Testis (tissue), 3 donors: ENCODE measurements around the gene FGR. TPM values are rescaled to one million over a fixed set of nuclear protein-coding genes. Genes with fewer than 3 reads are reported as not detected.

Source experiments
- DNase-seq: peaks from one replicate; pipeline ENCODE4 v3.0.0-alpha.2; 2019
- H3K27ac ChIP-seq, 2 donors: fragments of 200-600 bp; sonication (generic); one replicate each; pipeline ENCODE4 v1.5.1; 2019
- H3K27me3 ChIP-seq: fragments of 200-600 bp; sonication (generic); one replicate; pipeline ENCODE4 v1.5.1; 2019
- H3K36me3 ChIP-seq: fragments of 200-600 bp; sonication (generic); one replicate; pipeline ENCODE4 v1.5.1; 2017; ENCODE audit warnings: low read depth; ENCODE audit errors: missing control alignments
- H3K4me1 ChIP-seq: fragments of 200-600 bp; sonication (generic); one replicate; pipeline ENCODE4 v1.5.1; 2019
- H3K4me3 ChIP-seq, 2 donors: fragments of 200-600 bp; sonication (generic); one replicate each; pipeline ENCODE4 v1.5.1; 2017 to 2019
- H3K9me3 ChIP-seq: fragments of 200-600 bp; sonication (generic); one replicate; pipeline ENCODE4 v1.5.1; 2017
- CTCF ChIP-seq, 3 experiments: fragments of 450-650 bp in 2 of 3; fragments of 200-600 bp in 1 of 3; sonication (generic) in 1 of 3; IDR thresholded peaks; one replicate each; pipeline ENCODE4 v1.5.1; 2016 to 2019; ENCODE audit warnings: antibody characterized with exemption in 3 of 3, mild to moderate bottlenecking in 2 of 3, moderate library complexity in 1 of 3
- POLR2A ChIP-seq: fragments of 450-650 bp; IDR thresholded peaks from one replicate; pipeline ENCODE4 v1.6.1; 2017; ENCODE audit warnings: antibody characterized with exemption, mild to moderate bottlenecking, moderate library complexity
- WGBS, 2 donors: methylation state at CpG; one replicate each; pipeline ENCODE4 v1.1.5; 2018; 5-methylcytosine and 5-hydroxymethylcytosine counted together
- intact Hi-C: fragments of 100-400 bp; cut with DNase I; formaldehyde crosslinking; loops from one replicate; pipeline ENCODE4 v1.15.1; 2023; ENCODE audit warnings: low total_unique reads
- polyA plus RNA-seq: library from polyadenylated mRNA; stranded (reverse); fragments of 350-450 nt; fragmentation: Illumina TruSeq; extraction: RNeasy Lipid Tissue Mini Kit (QIAGEN cat#74804); gene quantifications from one replicate; pipeline ENCODE4 v1.2.3, GENCODE V29; 2014; ENCODE audit warnings: low read depth, low replicate concordance; ENCODE audit not compliant: insufficient read depth
- total RNA-seq, 2 donors: library from RNA; depleted of rRNA; stranded (reverse); fragments of >200 nt; gene quantifications; one replicate each; pipeline ENCODE4 v1.2.3, GENCODE V29; 2016

Gene FGR
- total and polyA plus RNA-seq, 3 donors from 2014 or later = 5.2 to 10.2 (median 10.0) TPM

GRCh38 chr1:27569088-27569460 is 65.9 kb downstream of the FGR start:
- Histone ChIP-seq H3K27me3 (no peaks in the 10 kb centered on the region), H3K4me3 (peak overlapping the region in 1 of 2 donors; percentile 34), H3K36me3 (no peaks in the 10 kb centered on the region), H3K27ac (peak overlapping the region; percentile 80 to 92), H3K9me3 (no peaks in the 10 kb centered on the region), H3K4me1 (peaks cover 97% of the 10 kb centered on the region)
- WGBS, 2 donors = 37 to 39% methylated on average over 3 of the region's 3 CpGs
- TF ChIP-seq CTCF (IDR thresholded peaks at IDR 0.05) = no peak
- no peak for TF ChIP-seq POLR2A
- DNase-seq = no peak
- intact Hi-C loops = no loop called here

- 1 to 9% methylated on average over 7 to 62 of the region's 65 CpGs for WGBS, 2 donors
- H3K27ac ChIP-seq = peak overlapping the region; percentile 80 to 92
- TF ChIP-seq CTCF (IDR thresholded peaks at IDR 0.05) (peak; percentile 74 to 80 (median 79)), POLR2A (no peak)
- intact Hi-C loops = no loop called here
- H3K9me3 ChIP-seq = no peaks in the 10 kb centered on the region
- DNase-seq = peak; percentile 97
- peaks cover 97% of the 10 kb centered on the region for H3K4me1 ChIP-seq
- H3K4me3 ChIP-seq = peak overlapping the region; percentile 32 to 34
- no peaks in the 10 kb centered on the region for H3K36me3 ChIP-seq
- no peaks in the 10 kb centered on the region for H3K27me3 ChIP-seq
Observed at GRCh38 chr1:27568300-27569087, 66.5 kb downstream of the FGR start.

- TF ChIP-seq CTCF (IDR thresholded peaks at IDR 0.05) (no peak), POLR2A (no peak)
- 32 to 41% methylated on average over 8 of the region's 8 CpGs for WGBS, 2 donors
- Histone ChIP-seq H3K27me3 (no peaks in the 10 kb centered on the region), H3K36me3 (no peaks in the 10 kb centered on the region), H3K4me3 (peak overlapping the region in 1 of 2 donors; percentile 34), H3K27ac (peak overlapping the region; percentile 46 to 92), H3K9me3 (no peaks in the 10 kb centered on the region), H3K4me1 (peaks cover 97% of the 10 kb centered on the region)
- intact Hi-C loops = no loop called here
- no peak for DNase-seq
Observed at GRCh38 chr1:27567971-27568299, 67.0 kb downstream of the FGR start.

GRCh38 chr1:27567146-27567526 is 67.8 kb downstream of the FGR start:
- 48 to 52% methylated on average over 15 of the region's 15 CpGs for WGBS, 2 donors
- Histone ChIP-seq H3K36me3 (no peaks in the 10 kb centered on the region), H3K9me3 (no peaks in the 10 kb centered on the region), H3K27me3 (no peaks in the 10 kb centered on the region), H3K4me3 (no peak overlapping the region), H3K27ac (peak overlapping the region; percentile 46 to 92), H3K4me1 (peaks cover 97% of the 10 kb centered on the region)
- TF ChIP-seq CTCF (IDR thresholded peaks at IDR 0.05) = no peak
- TF ChIP-seq POLR2A = no peak
- intact Hi-C loops = no loop called here
- DNase-seq = no peak
